GM12891 (cell line): ENCODE results near the gene CCDC112.

Experiments used
- PAX5 ChIP-seq: IDR thresholded peaks from 2 replicates; pipeline ENCODE4 v1.6.1; 2011; ENCODE audit warnings: low read length, moderate library complexity, mild to moderate bottlenecking; ENCODE audit not compliant: insufficient read depth, severe bottlenecking
- POLR2A ChIP-seq: IDR thresholded peaks from 2 replicates; pipeline ENCODE4 v1.6.1; 2011; ENCODE audit warnings: low read depth, low read length, control low read depth
- POLR2AphosphoS5 ChIP-seq: IDR thresholded peaks from 2 replicates; pipeline ENCODE4 v1.6.1; 2011; ENCODE audit warnings: low read depth, low read length, control low read depth
- SPI1 ChIP-seq: IDR thresholded peaks from 2 replicates; pipeline ENCODE4 v1.6.1; 2011; ENCODE audit warnings: low read depth, low read length, control low read depth
- TAF1 ChIP-seq: IDR thresholded peaks from 2 replicates; pipeline ENCODE4 v1.6.1; 2011; ENCODE audit warnings: low read depth, low read length, control low read depth

- TF ChIP-seq POLR2AphosphoS5 (no peak), POLR2A (no peak), SPI1 (no peak), TAF1 (no peak), PAX5 (no peak)
Observed at GRCh38 chr5:115265220-115265619, 31.2 kb downstream of the CCDC112 start.
